Dermis lymphatic vessel endothelial cell (primary cell): ENCODE results near the gene PTCD2. TPM values are rescaled to one million over a fixed set of nuclear protein-coding genes. Genes with fewer than 3 reads are reported as not detected.

ENCODE experiments used
- total RNA-seq: library from RNA; depleted of rRNA; stranded (reverse); fragments of >200 nt; gene quantifications from 2 replicates; pipeline ENCODE4 v1.2.1, GENCODE V29; 2014

The PTCD2 gene, protein sequence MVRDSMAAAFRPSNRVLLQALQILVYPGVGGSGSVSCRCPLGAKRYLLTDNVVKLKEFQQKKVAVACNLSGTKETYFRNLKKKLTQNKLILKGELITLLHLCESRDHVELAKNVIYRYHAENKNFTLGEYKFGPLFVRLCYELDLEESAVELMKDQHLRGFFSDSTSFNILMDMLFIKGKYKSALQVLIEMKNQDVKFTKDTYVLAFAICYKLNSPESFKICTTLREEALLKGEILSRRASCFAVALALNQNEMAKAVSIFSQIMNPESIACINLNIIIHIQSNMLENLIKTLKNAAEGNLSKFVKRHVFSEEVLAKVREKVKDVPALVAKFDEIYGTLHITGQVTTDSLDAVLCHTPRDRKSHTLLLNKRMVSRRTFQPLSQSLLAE
- 2.1 and 3.6 TPM in 2 replicates for total RNA-seq

DNA sequence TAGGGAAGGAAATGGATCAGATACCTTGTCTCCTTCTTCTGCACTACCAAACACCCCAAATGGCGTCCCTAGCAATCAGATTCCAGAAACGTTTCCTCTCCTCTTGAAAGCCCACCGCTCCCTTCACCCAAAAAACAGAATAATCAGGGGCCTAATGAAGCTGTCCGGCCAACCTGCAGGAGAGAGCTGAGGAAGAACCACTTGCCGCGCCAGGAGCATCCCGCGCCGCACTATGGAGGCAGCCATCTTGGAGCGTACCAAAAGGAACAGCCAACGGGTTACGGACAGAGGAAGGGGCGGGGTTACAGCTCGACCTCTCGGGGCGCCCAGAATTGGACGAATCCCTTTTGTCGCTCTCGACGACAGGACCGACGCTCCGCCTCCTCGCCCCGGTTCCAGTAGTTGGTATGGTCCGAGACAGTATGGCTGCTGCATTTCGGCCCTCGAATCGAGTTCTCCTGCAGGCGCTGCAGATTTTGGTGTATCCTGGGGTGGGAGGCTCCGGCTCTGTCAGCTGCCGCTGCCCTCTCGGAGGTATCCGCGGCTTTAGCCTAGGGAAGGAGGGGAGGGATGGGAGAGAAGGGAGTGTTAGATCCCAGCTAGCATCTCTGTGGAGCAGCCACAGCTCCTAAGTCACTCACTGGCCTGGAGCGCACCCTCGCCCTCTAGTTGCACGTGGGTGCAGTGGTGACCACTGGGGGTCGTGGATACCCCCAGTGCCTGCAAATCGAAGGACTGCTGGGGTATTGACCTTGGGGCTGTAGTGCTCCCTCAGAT, at the start of gene PTCD2, which contains the start of gene MRPS27:
TSS of gene PTCD2 (plus strand) at position 398 of the 777 bp plus-strand sequence. CDS start at position 408, 10 bp downstream.
TSS of gene MRPS27 (minus strand) at position 265 of the 777 bp plus-strand sequence. CDS start at position 246, 19 bp downstream.

Other genes with a start within 250 kb of the PTCD2 start
- gene MAP1B, start 212.9 kb upstream of the PTCD2 start, total RNA-seq: 25.9 and 46.2 TPM in 2 replicates
- gene MRPS27, start 133 bp upstream of the PTCD2 start, total RNA-seq: 64.6 and 109 TPM in 2 replicates
- gene ZNF366, start 187.0 kb downstream of the PTCD2 start, total RNA-seq: 0.11 and 0.17 TPM in 2 replicates